ENCODE results near the gene ELF3. TPM values are rescaled to one million over a fixed set of nuclear protein-coding genes. Genes with fewer than 3 reads are reported as not detected.
A peak's percentile ranks its signal among the peaks of the same experiment; 100 is the strongest.

ELF3 gene
- total RNA-seq, 1 donor: under 0.01 TPM

- Histone ChIP-seq H3K27me3 (ENCODE audit: insufficient read depth, low read length) (no peaks in the 10 kb centered on the region), H3K9me3 (ENCODE audit: low read depth, low read length) (no peaks in the 10 kb centered on the region), H4K20me1 (ENCODE audit: insufficient read depth, low read length) (no peaks in the 10 kb centered on the region), H3K4me1 (ENCODE audit: insufficient read depth, low read length) (no peaks in the 10 kb centered on the region), H3K79me2 (ENCODE audit: insufficient read depth, low read length) (no peaks in the 10 kb centered on the region), H3K4me2 (ENCODE audit: insufficient read depth, low read length) (no peak overlapping the region), H2AFZ (ENCODE audit: low read length) (no peak overlapping the region), H3K4me3 (ENCODE audit: insufficient read depth, low read length) (no peak overlapping the region), H3K27ac (ENCODE audit: low read depth, low read length) (no peak overlapping the region), H3K36me3 (ENCODE audit: insufficient read depth, low read length) (no peaks in the 10 kb centered on the region)
- DNase-seq (ENCODE audit: insufficient read length, low spot score, missing footprints): no peak
- TF ChIP-seq CTCF (IDR thresholded peaks at IDR 0.05; ENCODE audit: extremely low read depth, low read depth, low read length): no peak
Observed at GRCh38 chr1:202012544-202013478, 2.4 kb downstream of the ELF3 start.

DNA sequence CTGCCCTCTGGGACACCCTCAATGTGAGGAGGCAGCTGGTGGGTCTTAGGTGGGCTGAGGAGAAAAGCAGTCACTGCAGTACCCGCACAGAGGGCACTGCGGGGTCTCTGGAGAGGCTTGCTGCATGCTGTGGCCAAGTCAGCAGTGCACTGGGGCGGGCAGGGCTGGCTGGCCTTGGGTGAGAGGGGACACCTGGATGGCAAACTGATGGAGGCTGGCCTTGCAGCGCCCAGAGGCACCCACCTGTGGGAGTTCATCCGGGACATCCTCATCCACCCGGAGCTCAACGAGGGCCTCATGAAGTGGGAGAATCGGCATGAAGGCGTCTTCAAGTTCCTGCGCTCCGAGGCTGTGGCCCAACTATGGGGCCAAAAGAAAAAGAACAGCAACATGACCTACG lies 3.2 kb downstream of the ELF3 start:
- no peak overlapping the region for H3K27ac ChIP-seq (ENCODE audit: low read depth, low read length)
- no peaks in the 10 kb centered on the region for H3K79me2 ChIP-seq (ENCODE audit: insufficient read depth, low read length)
- H3K27me3 ChIP-seq (ENCODE audit: insufficient read depth, low read length): no peaks in the 10 kb centered on the region
- H3K4me3 ChIP-seq (ENCODE audit: insufficient read depth, low read length): no peak overlapping the region
- no peaks in the 10 kb centered on the region for H3K9me3 ChIP-seq (ENCODE audit: low read depth, low read length)
- no peak for DNase-seq (ENCODE audit: insufficient read length, low spot score, missing footprints)
- H3K36me3 ChIP-seq (ENCODE audit: insufficient read depth, low read length): no peaks in the 10 kb centered on the region
- H2AFZ ChIP-seq (ENCODE audit: low read length): no peak overlapping the region
- no peaks in the 10 kb centered on the region for H4K20me1 ChIP-seq (ENCODE audit: insufficient read depth, low read length)
- no peak for TF ChIP-seq CTCF (IDR thresholded peaks at IDR 0.05; ENCODE audit: extremely low read depth, low read depth, low read length)
- no peaks in the 10 kb centered on the region for H3K4me1 ChIP-seq (ENCODE audit: insufficient read depth, low read length)
- H3K4me2 ChIP-seq (ENCODE audit: insufficient read depth, low read length): no peak overlapping the region

DNA sequence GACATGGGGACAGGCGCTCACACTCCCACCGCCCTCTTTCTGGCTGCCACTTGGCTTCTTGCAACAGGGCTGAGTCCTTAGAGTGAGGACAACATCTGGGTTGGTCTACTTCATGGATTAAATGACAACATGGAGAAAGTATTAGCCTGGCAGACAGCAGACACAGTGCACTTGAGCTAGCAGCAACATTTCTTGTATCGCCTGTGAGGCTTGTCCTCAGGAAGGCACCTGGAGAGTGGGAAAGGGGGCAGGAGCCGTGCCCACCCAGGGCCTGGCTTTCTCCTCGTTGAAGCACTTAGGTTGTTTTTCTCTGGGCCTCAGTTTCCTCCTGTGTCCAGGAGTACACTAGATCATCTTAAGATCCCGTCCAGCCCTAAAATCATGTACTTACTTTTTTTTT lies 3.7 kb downstream of the ELF3 start:
- no peaks in the 10 kb centered on the region for H3K9me3 ChIP-seq (ENCODE audit: low read depth, low read length)
- no peak overlapping the region for H3K4me2 ChIP-seq (ENCODE audit: insufficient read depth, low read length)
- H3K27me3 ChIP-seq (ENCODE audit: insufficient read depth, low read length): no peaks in the 10 kb centered on the region
- H3K79me2 ChIP-seq (ENCODE audit: insufficient read depth, low read length): no peaks in the 10 kb centered on the region
- no peaks in the 10 kb centered on the region for H4K20me1 ChIP-seq (ENCODE audit: insufficient read depth, low read length)
- no peaks in the 10 kb centered on the region for H3K4me1 ChIP-seq (ENCODE audit: insufficient read depth, low read length)
- H3K36me3 ChIP-seq (ENCODE audit: insufficient read depth, low read length): no peaks in the 10 kb centered on the region
- no peak overlapping the region for H3K27ac ChIP-seq (ENCODE audit: low read depth, low read length)
- no peak for DNase-seq (ENCODE audit: insufficient read length, low spot score, missing footprints)
- H2AFZ ChIP-seq (ENCODE audit: low read length): no peak overlapping the region
- no peak overlapping the region for H3K4me3 ChIP-seq (ENCODE audit: insufficient read depth, low read length)
- TF ChIP-seq CTCF (IDR thresholded peaks at IDR 0.05; ENCODE audit: extremely low read depth, low read depth, low read length): no peak

DNA sequence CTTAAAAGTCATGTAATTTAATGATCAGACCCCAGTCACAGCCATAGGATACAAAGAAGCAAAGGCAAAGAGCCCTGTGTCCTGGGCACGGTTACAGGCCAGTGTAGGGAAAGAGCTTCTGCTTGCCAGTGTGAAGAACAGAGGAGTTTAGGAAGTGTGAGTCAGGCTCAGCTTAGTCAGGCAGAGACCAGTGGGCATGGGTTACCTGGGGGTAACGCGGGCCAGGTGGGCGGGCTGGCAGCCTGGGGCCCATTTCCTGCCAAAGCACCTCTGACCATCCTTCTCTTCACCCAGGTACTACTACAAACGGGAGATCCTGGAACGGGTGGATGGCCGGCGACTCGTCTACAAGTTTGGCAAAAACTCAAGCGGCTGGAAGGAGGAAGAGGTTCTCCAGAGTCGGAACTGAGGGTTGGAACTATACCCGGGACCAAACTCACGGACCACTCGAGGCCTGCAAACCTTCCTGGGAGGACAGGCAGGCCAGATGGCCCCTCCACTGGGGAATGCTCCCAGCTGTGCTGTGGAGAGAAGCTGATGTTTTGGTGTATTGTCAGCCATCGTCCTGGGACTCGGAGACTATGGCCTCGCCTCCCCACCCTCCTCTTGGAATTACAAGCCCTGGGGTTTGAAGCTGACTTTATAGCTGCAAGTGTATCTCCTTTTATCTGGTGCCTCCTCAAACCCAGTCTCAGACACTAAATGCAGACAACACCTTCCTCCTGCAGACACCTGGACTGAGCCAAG lies 4.7 kb downstream of the ELF3 start:
- Histone ChIP-seq H3K27ac (ENCODE audit: low read depth, low read length) (no peak overlapping the region), H2AFZ (ENCODE audit: low read length) (no peak overlapping the region), H3K79me2 (ENCODE audit: insufficient read depth, low read length) (no peaks in the 10 kb centered on the region), H3K9me3 (ENCODE audit: low read depth, low read length) (no peaks in the 10 kb centered on the region), H3K27me3 (ENCODE audit: insufficient read depth, low read length) (no peaks in the 10 kb centered on the region), H3K4me3 (ENCODE audit: insufficient read depth, low read length) (no peak overlapping the region), H4K20me1 (ENCODE audit: insufficient read depth, low read length) (no peaks in the 10 kb centered on the region), H3K36me3 (ENCODE audit: insufficient read depth, low read length) (no peaks in the 10 kb centered on the region), H3K4me1 (ENCODE audit: insufficient read depth, low read length) (no peaks in the 10 kb centered on the region), H3K4me2 (ENCODE audit: insufficient read depth, low read length) (no peak overlapping the region)
- TF ChIP-seq CTCF (IDR thresholded peaks at IDR 0.05; ENCODE audit: extremely low read depth, low read depth, low read length): no peak
- peak; percentile 66 for DNase-seq (ENCODE audit: insufficient read length, low spot score, missing footprints)
